Measurements from ENCODE around the gene SULF2. TPM values are rescaled to one million over a fixed set of nuclear protein-coding genes. Genes with fewer than 3 reads are reported as not detected.

Gene SULF2
- total RNA-seq, 1 donor from 2014 or later, result 97.8 TPM

GRCh38 chr20:47635256-47635655 lies 150.0 kb downstream of the SULF2 start:
- Mint-ChIP-seq H3K36me3 (ENCODE audit: unreplicated experiment) (peaks cover 4% of the 10 kb centered on the region), H3K9me3 (ENCODE audit: unreplicated experiment) (peaks cover 1% of the 10 kb centered on the region), H3K4me3 (ENCODE audit: unreplicated experiment) (no peak overlapping the region), H3K27ac (ENCODE audit: unreplicated experiment) (no peak overlapping the region), H3K27me3 (ENCODE audit: unreplicated experiment) (no peaks in the 10 kb centered on the region), H3K4me1 (ENCODE audit: low read depth, unreplicated experiment) (no peaks in the 10 kb centered on the region)
- TF ChIP-seq CTCF (IDR thresholded peaks at IDR 0.05; ENCODE audit: partially characterized antibody, unreplicated experiment), result no peak
- DNase-seq, result no peak

GRCh38 chr20:47631078-47631477 lies 154.2 kb downstream of the SULF2 start:
- no peak for TF ChIP-seq CTCF (IDR thresholded peaks at IDR 0.05; ENCODE audit: partially characterized antibody, unreplicated experiment)
- H3K4me3 Mint-ChIP-seq (ENCODE audit: unreplicated experiment), result no peak overlapping the region
- no peaks in the 10 kb centered on the region for H3K36me3 Mint-ChIP-seq (ENCODE audit: unreplicated experiment)
- no peak for DNase-seq
- H3K27me3 Mint-ChIP-seq (ENCODE audit: unreplicated experiment), result no peaks in the 10 kb centered on the region
- H3K27ac Mint-ChIP-seq (ENCODE audit: unreplicated experiment), result no peak overlapping the region
- H3K4me1 Mint-ChIP-seq (ENCODE audit: low read depth, unreplicated experiment), result no peaks in the 10 kb centered on the region
- H3K9me3 Mint-ChIP-seq (ENCODE audit: unreplicated experiment), result peaks cover 1% of the 10 kb centered on the region

GRCh38 chr20:47629907-47630306 lies 155.4 kb downstream of the SULF2 start:
- Mint-ChIP-seq H3K27me3 (ENCODE audit: unreplicated experiment) (no peaks in the 10 kb centered on the region), H3K4me1 (ENCODE audit: low read depth, unreplicated experiment) (no peaks in the 10 kb centered on the region), H3K4me3 (ENCODE audit: unreplicated experiment) (no peak overlapping the region), H3K36me3 (ENCODE audit: unreplicated experiment) (no peaks in the 10 kb centered on the region), H3K27ac (ENCODE audit: unreplicated experiment) (no peak overlapping the region), H3K9me3 (ENCODE audit: unreplicated experiment) (no peaks in the 10 kb centered on the region)
- TF ChIP-seq CTCF (IDR thresholded peaks at IDR 0.05; ENCODE audit: partially characterized antibody, unreplicated experiment), result no peak
- no peak for DNase-seq

GRCh38 chr20:47627540-47627939 lies 157.7 kb downstream of the SULF2 start:
- no peaks in the 10 kb centered on the region for H3K27me3 Mint-ChIP-seq (ENCODE audit: unreplicated experiment)
- no peaks in the 10 kb centered on the region for H3K36me3 Mint-ChIP-seq (ENCODE audit: unreplicated experiment)
- no peak for TF ChIP-seq CTCF (IDR thresholded peaks at IDR 0.05; ENCODE audit: partially characterized antibody, unreplicated experiment)
- H3K4me3 Mint-ChIP-seq (ENCODE audit: unreplicated experiment), result no peak overlapping the region
- no peaks in the 10 kb centered on the region for H3K9me3 Mint-ChIP-seq (ENCODE audit: unreplicated experiment)
- H3K27ac Mint-ChIP-seq (ENCODE audit: unreplicated experiment), result no peak overlapping the region
- H3K4me1 Mint-ChIP-seq (ENCODE audit: low read depth, unreplicated experiment), result no peaks in the 10 kb centered on the region
- DNase-seq, result no peak

GRCh38 chr20:47623206-47623605 lies 162.1 kb downstream of the SULF2 start:
- Mint-ChIP-seq H3K4me1 (ENCODE audit: low read depth, unreplicated experiment) (peaks cover 3% of the 10 kb centered on the region), H3K27ac (ENCODE audit: unreplicated experiment) (no peak overlapping the region), H3K27me3 (ENCODE audit: unreplicated experiment) (peaks cover 1% of the 10 kb centered on the region), H3K9me3 (ENCODE audit: unreplicated experiment) (no peaks in the 10 kb centered on the region), H3K36me3 (ENCODE audit: unreplicated experiment) (no peaks in the 10 kb centered on the region), H3K4me3 (ENCODE audit: unreplicated experiment) (no peak overlapping the region)
- TF ChIP-seq CTCF (IDR thresholded peaks at IDR 0.05; ENCODE audit: partially characterized antibody, unreplicated experiment), result no peak
- no peak for DNase-seq
